Measurements from ENCODE around the gene FYB1.

FYB1 gene

GRCh38 chr5:39158127-39158593 lies 61.2 kb downstream of the FYB1 start:
- DNase-seq = no peak

GRCh38 chr5:39157701-39158100 lies 61.7 kb downstream of the FYB1 start:
- DNase-seq = no peak

- no peak for DNase-seq
Measured at GRCh38 chr5:39156082-39156481, 63.3 kb downstream of the FYB1 start.

- no peak for DNase-seq
Measured at GRCh38 chr5:39151745-39152144, 67.6 kb downstream of the FYB1 start.

- DNase-seq = no peak
Measured at GRCh38 chr5:39149966-39150365, 69.4 kb downstream of the FYB1 start.

- DNase-seq = no peak
Measured at GRCh38 chr5:39148983-39149534, 70.3 kb downstream of the FYB1 start.

GRCh38 chr5:39146831-39147540 lies 72.4 kb downstream of the FYB1 start:
- DNase-seq = no peak

- no peak for DNase-seq
Measured at GRCh38 chr5:39143151-39143860, 76.1 kb downstream of the FYB1 start.

GRCh38 chr5:39140558-39141168 lies 78.7 kb downstream of the FYB1 start:
- DNase-seq = no peak

GRCh38 chr5:39138892-39139291 lies 80.5 kb downstream of the FYB1 start:
- DNase-seq = no peak

GRCh38 chr5:39137819-39138451 lies 81.4 kb downstream of the FYB1 start:
- DNase-seq = no peak

GRCh38 chr5:39137391-39137790 lies 82.0 kb downstream of the FYB1 start:
- no peak for DNase-seq

GRCh38 chr5:39132792-39133191 lies 86.6 kb downstream of the FYB1 start:
- DNase-seq = no peak

- no peak for DNase-seq
Measured at GRCh38 chr5:39132128-39132447, 87.3 kb downstream of the FYB1 start.

- no peak for DNase-seq
Measured at GRCh38 chr5:39131210-39132127, 87.9 kb downstream of the FYB1 start.

GRCh38 chr5:39130716-39131115 lies 88.6 kb downstream of the FYB1 start:
- DNase-seq = no peak

- DNase-seq = no peak
Measured at GRCh38 chr5:39121922-39122321, 97.4 kb downstream of the FYB1 start.

- no peak for DNase-seq
Measured at GRCh38 chr5:39121315-39121714, 98.0 kb downstream of the FYB1 start.

- no peak for DNase-seq
Measured at GRCh38 chr5:39120052-39120420, 99.3 kb downstream of the FYB1 start.

GRCh38 chr5:39119404-39120051 lies 99.8 kb downstream of the FYB1 start:
- no peak for DNase-seq

- DNase-seq = no peak
Measured at GRCh38 chr5:39118638-39119037, 100.7 kb downstream of the FYB1 start.

GRCh38 chr5:39117401-39117800 lies 102.0 kb downstream of the FYB1 start:
- no peak for DNase-seq

All from NCI-H2171 treated with DMSO at 0.1 percent for 48 hours (cell line).